AG10803 (cell line): ENCODE data around the gene TSPEAR.

ENCODE experiments used
- DNase-seq: peaks from one replicate; pipeline ENCODE4 v3.0.0; 2010; ENCODE audit warnings: low read depth
- H3K4me3 ChIP-seq: 2 replicates; pipeline ENCODE4 v1.5.1; 2011; ENCODE audit warnings: mild to moderate bottlenecking, low read length, control low read depth
- TF ChIP-seq, protein P1 (sequence below): conservative IDR thresholded peaks from 2 replicates; pipeline ENCODE4 v1.5.1; 2011; ENCODE audit warnings: mild to moderate bottlenecking, low read length, control low read depth, inconsistent platforms

Gene TSPEAR

DNA sequence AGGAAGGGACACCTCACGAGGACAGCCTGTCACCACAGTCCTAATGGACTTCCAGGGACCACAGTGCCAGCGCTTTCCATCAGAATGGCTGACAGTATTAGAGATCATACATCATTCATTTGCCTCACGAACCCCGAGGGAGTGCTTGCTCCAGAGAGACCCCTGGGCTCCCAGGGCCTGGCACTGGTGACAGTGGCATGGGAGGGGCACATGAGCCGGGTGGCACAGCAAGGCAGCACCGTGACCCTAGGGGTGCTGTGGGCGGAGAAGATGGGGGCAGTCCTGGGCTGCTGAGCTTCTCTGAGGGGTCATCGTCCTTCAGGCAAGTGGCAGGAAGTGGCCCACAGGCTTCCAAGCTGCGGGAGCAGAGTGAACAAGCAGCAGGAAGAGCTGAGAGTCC lies 16.4 kb upstream of the TSPEAR start:
- DNase-seq: no peak
- TF ChIP-seq, protein P1, sequence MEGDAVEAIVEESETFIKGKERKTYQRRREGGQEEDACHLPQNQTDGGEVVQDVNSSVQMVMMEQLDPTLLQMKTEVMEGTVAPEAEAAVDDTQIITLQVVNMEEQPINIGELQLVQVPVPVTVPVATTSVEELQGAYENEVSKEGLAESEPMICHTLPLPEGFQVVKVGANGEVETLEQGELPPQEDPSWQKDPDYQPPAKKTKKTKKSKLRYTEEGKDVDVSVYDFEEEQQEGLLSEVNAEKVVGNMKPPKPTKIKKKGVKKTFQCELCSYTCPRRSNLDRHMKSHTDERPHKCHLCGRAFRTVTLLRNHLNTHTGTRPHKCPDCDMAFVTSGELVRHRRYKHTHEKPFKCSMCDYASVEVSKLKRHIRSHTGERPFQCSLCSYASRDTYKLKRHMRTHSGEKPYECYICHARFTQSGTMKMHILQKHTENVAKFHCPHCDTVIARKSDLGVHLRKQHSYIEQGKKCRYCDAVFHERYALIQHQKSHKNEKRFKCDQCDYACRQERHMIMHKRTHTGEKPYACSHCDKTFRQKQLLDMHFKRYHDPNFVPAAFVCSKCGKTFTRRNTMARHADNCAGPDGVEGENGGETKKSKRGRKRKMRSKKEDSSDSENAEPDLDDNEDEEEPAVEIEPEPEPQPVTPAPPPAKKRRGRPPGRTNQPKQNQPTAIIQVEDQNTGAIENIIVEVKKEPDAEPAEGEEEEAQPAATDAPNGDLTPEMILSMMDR: no peak
- H3K4me3 ChIP-seq: no peak overlapping the region

DNA sequence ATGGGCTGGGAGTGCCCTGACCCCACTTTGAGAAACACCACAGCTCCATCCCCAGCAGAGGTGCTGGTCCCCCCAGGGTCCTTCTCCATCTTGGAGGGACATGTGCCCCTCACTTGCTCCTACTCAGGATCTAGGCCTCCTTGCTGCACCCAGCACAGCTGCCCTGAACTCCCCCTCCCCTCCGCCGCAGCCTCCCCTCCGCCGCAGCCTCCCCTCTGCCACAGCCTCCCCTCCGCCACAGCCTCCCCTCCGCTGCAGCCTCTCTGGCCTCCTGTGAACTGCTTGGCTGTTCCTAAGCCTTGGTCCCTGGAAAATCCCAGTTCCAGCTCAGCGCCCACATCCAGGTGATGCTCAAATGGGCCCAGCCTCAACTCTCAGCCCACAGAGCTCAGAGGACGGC lies 15.9 kb upstream of the TSPEAR start:
- TF ChIP-seq, protein P1: no peak
- DNase-seq: no peak
- no peak overlapping the region for H3K4me3 ChIP-seq

DNA sequence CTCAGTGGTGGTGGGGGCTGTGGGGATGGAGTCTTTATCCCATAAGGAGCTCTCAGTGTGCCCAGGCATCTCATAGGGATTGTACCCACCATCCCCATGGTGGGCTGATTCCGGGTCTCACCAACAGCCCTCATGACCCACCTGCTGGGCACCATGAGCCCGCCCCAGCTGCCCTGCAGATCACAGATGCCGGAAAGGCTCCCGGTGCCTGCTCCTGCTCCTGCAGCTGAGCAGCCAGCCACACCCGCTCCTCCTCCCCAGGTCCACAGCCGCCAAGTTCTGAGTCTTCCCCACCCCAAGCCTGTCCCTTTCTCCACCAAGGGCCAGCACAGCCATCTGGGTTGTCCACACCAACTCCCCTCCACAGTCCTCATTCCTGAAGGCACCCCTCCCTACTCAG lies 15.5 kb upstream of the TSPEAR start:
- TF ChIP-seq, protein P1: no peak
- no peak for DNase-seq
- H3K4me3 ChIP-seq: no peak overlapping the region

DNA sequence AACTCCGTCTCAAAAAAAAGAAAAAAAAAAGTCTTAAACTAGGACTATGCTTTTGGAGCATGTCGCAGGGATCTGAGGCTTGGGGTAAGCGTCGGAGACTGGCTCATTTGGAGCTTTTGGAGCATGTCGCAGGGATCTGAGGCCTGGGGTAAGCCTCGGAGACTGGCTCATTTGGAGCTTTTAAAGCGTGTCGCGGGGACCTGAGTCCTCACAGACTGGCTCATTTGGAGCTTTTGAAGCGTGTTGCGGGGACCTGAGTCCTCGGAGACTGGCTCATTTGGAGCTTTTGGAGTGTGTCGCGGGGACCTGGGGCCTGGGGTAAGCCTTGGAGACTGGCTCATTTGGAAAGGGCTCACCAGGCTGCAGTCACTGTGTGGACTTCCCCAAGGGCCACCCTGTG lies 13.6 kb upstream of the TSPEAR start:
- TF ChIP-seq, protein P1: no peak

DNA sequence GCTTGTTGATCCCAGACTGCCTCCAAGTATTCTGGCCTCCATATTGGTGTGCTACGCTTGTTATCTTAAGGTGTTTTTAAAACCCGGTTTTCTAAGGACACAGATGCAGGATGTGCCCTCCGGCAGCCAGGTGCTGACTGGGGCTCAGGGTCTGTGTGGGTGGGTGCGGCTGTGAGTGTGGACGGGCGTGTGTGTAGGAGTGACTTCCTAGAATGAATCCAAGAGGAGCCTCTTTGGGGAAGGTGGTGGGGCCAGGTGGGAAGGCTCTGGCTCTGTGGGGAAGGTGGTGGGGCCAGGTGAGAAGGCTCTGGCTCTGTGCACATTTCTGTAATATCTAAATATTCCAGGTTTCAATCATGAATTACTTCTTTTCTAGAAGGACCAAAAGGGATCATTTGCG lies 12.8 kb upstream of the TSPEAR start:
- H3K4me3 ChIP-seq: no peak overlapping the region
- TF ChIP-seq, protein P1: no peak
- no peak for DNase-seq

More for the DNA sequence above, 13.6 kb upstream of the TSPEAR start:
- H3K4me3 ChIP-seq: no peak overlapping the region
- no peak for DNase-seq

DNA sequence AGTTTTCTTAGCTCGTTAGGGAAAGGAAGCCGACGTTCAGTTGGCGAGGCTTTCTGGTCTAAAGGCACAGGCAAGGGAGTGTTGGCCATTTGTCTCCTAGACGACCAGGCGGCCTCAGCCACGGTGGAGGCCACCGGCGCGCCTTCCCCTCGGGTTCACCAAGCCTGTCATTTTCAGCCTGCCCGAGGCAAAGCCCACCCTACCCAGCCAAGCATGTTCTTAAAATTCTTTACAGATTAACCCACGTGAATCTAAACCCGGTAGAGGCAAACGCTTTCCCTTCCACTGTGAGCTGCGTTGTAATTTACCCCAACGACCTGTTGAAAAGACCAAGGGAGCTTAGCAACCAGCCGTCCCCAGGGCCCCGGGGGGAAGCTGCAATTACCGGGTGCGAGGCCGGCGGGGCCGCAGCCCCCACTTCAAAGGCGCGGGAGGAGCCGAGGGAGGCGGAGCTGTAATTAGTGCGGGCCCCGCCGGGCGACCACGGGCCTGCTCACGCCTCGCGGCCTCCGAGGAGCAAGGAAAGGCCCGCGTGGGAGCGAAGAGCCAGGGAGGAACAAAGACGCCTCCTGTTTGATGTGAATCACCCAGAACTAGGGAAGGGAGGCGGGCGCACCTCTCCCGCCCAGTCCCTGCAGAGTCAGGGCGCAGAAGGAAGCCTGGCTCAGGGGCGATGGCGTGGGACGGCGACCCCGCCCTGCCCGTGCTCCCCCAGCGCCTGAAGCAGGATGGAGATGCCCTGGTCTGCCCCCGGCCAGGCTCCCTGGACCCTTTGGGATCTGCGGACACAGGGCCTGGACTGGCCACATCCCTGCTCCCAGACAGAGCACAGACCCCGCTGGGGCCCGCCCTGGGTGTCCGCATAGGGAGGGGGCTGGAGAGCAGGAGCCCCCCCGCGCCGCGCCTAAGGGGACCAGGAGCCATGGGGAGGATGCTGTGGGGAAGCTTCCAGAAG lies 12.1 kb upstream of the TSPEAR start:
- TF ChIP-seq, protein P1: no peak
- H3K4me3 ChIP-seq: no peak overlapping the region
- DNase-seq: no peak

DNA sequence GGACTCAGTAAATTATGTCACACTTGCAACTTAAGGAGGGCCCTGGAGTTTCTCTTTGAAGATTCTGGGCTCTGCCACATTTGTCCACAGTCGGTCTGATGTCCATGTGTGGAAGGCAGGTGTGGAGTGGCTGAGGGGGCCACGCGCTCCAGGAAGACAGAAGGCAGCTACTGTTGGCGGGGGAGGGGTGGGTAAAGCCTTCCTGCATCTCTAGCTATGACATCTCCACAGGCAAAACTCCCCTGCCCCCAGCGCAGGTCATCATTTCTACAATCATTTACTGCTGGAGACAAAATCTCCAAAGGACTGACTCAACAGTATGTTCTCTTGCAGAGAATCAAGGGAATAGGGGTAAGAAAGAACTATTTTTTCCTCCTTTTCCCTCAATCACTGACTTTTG lies 11.4 kb upstream of the TSPEAR start:
- DNase-seq: no peak
- no peak overlapping the region for H3K4me3 ChIP-seq
- TF ChIP-seq, protein P1: no peak
